ENCODE results near the gene CYP19A1. TPM values are rescaled to one million over a fixed set of nuclear protein-coding genes. Genes with fewer than 3 reads are reported as not detected.

CYP19A1 gene
- total RNA-seq, 1 donor from 2014 or later = 2.4 TPM

DNA sequence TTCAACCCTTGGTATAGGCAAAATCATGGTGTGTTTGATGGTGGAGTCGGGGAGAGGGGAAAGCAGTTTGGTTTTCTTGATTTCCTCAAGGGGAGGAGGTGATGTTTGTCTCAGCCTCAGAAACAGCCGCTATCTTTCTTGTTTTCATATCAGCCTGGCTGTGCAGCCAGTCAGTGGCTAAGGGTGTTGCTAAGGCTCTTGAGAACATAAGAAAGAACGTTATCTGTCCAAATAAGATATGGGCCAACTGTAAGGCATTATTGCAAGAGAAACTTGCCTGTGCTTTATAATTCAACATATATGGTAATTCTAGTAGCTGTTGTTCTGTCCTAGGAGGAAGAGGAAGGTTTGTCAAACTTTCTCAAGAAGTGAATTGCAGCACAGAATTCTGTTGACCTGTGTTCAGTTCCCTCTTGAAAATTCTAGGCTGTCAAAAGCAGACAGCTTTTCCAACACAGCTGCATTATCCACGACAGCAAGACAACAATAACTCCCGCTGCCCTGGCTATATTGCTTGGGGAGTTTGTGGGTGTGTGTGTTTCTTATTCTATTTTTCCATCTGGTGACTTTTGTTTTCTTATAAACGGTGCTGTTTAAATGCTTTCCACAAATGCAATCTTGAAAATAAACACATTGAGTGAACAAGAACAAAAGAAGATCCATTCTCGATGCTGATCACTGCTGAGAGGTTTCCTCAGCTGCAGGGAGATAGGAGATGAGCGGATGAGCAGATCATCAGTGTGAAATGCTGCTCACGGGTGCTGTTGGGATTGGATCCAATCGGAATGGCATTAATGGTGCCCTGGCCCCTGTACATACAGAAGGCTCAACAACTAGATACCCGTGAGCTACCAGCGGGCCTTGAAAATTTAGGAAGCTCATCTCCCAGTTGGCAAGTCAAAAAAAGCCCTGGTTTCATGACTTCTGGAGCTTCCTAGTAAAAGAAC, 152.9 kb downstream of the CYP19A1 start:
- peak; percentile 3 for DNase-seq (ENCODE audit: low spot score)

DNA sequence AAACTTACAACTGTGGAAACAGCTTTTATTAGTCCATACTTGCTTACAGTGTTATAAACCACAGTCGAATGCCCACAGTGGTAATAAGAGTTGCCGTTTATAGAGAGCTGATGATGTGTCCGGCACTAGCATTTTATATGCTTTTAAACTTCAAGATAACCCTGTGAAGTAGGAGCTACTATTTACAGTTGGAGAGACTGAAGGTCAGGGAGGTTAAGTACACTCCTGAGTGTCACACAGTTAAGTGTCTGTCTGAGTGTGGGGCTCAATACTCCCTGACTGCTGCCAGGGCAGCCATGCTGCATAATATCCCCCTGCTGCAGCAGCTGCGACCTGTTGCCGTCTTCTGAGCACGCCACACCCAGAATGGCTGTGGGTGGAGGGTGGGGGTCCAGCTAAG, 153.8 kb downstream of the CYP19A1 start:
- DNase-seq (ENCODE audit: low spot score) = no peak

DNA sequence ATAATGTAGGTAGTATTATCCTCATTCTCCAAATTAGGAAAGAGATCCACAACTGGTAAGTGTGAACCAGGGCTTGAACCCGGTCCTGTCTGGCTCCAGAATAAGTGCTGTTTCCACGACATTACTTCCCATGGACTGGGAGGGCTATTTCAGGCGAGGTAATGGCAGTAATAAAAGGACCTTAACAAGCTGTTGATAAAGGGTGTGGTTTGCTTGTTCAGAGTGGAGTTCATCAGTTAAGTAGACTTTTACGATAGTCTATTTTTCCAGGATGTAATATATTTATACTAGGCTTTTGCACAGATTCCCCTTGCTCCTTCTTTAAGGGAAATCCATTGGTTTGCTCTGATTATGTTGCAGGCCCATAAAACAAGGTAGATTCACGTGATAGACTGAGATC, 155.3 kb downstream of the CYP19A1 start:
- DNase-seq (ENCODE audit: low spot score) = no peak

- no peak for DNase-seq (ENCODE audit: low spot score)
Observed at GRCh38 chr15:51181905-51182304, 156.5 kb downstream of the CYP19A1 start.

GRCh38 chr15:51181221-51181620, 157.2 kb downstream of the CYP19A1 start:
- no peak for DNase-seq (ENCODE audit: low spot score)

DNA sequence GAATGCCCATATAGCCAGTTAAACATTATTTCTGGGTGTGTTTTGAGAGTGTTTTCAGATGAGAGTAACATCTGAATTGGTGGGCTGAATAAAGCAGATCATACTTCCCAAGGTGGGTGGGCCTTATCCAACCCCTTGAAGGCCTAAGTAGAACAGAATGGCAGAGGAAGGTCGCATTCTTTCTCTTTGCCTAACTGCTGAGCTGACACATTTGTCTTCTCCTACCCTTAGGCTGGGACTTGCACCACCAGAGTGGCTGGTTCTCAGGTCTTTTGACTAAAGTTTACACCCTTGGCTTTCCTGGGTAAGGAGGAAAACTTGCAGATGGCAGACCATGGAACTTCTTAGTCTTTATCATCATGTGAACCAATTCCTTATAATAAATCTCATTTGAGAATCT, 157.9 kb downstream of the CYP19A1 start:
- no peak for DNase-seq (ENCODE audit: low spot score)

DNA sequence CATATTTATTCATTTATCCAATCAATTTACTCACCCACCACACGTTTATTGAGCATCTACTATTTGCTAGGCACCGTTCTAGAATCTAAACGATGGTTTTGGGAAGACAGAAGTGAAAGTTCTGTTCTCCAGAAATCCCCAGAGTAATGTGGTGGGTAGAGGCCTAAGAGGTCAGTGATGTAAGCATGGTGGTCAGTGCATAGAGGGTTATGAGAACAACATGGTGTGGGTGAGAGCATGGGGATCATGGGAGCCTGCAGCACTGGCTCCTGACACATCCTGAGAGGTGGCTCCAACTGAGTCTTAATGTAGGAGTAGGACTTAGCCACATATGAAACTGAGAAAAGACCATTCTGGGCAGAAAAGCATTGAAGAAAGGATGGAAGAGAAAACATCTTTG, 158.4 kb downstream of the CYP19A1 start:
- no peak for DNase-seq (ENCODE audit: low spot score)

- peak; percentile 79 for DNase-seq (ENCODE audit: low spot score)
Observed at GRCh38 chr15:51172193-51172592, 166.2 kb downstream of the CYP19A1 start.

DNA sequence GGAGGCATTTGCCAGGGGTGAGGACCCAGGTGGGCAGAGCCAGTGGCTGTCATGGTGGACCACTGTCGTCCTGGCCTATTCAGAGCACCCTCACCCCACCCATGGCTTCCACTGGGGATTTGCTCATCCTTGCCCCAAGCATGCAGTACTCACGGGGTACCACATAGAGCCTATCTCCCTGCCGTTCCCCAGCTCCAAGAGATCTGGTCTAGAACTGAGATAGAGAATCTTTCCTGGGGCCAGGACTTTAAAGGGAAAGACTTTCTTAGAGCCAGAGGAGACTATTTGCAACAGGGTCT, 166.8 kb downstream of the CYP19A1 start:
- DNase-seq (ENCODE audit: low spot score) = no peak

GRCh38 chr15:51170882-51171633, 167.3 kb downstream of the CYP19A1 start:
- DNase-seq (ENCODE audit: low spot score) = no peak

- DNase-seq (ENCODE audit: low spot score) = no peak
Observed at GRCh38 chr15:51168700-51169099, 169.7 kb downstream of the CYP19A1 start.

DNA sequence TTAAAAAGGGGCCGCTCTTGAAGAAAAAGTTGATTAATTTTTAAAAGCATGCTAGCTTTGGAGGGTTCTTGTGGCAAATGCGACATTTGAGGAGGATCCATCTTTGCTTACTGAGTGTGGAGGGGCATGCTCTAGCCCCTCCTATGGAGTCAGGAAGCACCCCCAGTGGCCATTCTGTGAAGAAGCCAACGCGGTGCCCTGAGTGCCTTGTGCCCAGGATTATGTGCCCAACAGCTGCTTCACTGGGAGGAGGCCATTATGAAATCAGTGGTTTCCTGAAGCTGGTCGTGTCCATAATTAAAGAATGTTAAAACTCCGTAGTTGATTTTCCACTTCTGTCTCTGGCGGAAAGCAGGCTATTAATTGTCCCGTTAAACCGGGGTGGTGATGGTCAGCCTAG, 174.6 kb downstream of the CYP19A1 start:
- DNase-seq (ENCODE audit: low spot score) = no peak

DNA sequence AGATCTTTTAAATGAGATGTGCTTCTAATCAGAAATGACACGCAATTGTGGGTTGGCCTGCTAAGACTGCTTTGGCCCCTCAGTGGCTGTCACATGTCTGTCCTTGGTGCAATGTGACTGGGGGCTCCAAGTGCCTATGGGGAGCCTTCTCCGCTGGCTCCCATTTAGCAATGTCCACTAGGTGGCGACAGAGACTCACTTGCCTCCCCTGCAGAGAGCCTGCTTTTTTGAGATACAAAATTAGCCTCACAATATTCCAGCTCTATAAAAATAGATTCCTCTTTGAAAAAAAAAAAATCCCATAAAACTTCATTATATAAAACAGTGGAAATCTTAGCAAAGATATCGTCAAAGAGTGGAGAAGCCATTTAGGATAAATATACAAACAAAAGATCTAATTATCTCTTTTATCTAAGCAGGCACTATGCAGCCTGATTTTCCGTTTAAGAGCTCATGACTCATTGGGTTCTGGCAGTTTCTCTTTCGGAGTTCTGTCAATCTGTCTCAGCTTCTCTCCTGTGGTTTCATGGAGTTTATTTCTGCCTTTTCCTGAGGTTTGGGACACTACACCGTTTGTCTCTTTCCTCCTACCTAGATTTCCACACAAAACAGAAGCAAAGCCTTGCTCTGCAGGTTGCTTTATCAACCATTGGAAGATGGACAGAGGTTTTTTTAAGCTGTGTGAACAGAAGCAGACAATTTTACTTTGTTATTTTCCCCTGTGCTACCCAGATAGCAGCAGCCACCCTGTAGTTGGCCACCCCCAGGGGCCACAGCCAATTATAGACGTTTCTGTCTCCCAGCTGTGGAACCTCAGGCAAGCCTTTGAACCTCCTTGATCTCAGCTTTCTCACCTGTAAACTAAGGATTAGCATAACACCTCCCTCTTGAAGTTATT, 175.3 kb downstream of the CYP19A1 start:
- peak; percentile 71 for DNase-seq (ENCODE audit: low spot score)

GRCh38 chr15:51161491-51162220, 176.7 kb downstream of the CYP19A1 start:
- DNase-seq (ENCODE audit: low spot score) = no peak

- DNase-seq (ENCODE audit: low spot score) = no peak
Observed at GRCh38 chr15:51160484-51160883, 177.9 kb downstream of the CYP19A1 start.

Other genes with a start within 250 kb of the CYP19A1 start
- 6.3 TPM for gene TNFAIP8L3, start 243.7 kb downstream of the CYP19A1 start, total RNA-seq (ENCODE audit: insufficient read depth, low replicate concordance)
- gene GLDN, start 3.1 kb upstream of the CYP19A1 start, total RNA-seq (ENCODE audit: insufficient read depth, low replicate concordance) = 0.96 TPM

Data from umbilical cord (tissue), 2 donors.